ENCODE measurements around the gene SYT15. TPM values are rescaled to one million over a fixed set of nuclear protein-coding genes. Genes with fewer than 3 reads are reported as not detected.
"Not testable (repeated sequence)": the region's sequence is repeated elsewhere in the genome, so short reads cannot be mapped to it uniquely, and the experiment has no call there.

SYT15 gene
- polyA plus RNA-seq, 1 donor: 5.2 TPM

- DNase-seq (ENCODE audit: low read depth): no peak
Observed at GRCh38 chr10:46556515-46557318, 22.2 kb upstream of the SYT15 start, which contains the start of gene GPRIN2. TSS of gene GPRIN2 (minus strand) at chr10:46556658. CDS start at chr10:46550736, 5,922 bp downstream.

GRCh38 chr10:46557319-46558121, 21.4 kb upstream of the SYT15 start:
- no peak for DNase-seq (ENCODE audit: low read depth)

DNA sequence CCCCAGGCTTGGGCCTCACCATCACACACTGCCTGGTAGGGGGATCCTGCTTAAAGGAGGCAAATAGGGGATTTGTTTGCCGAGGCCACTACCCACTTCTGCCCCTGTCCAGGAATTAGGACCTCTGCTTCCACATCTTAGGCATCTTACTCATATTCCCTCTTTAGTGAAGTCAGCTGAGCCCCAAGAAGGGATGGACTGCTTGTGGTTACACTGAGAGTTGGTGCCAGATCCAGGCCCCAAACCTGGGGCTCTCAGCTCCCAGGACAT, 20.9 kb upstream of the SYT15 start:
- DNase-seq (ENCODE audit: low read depth): no peak

- no peak for DNase-seq (ENCODE audit: low read depth)
Observed at GRCh38 chr10:46558392-46559185, 20.3 kb upstream of the SYT15 start.

DNA sequence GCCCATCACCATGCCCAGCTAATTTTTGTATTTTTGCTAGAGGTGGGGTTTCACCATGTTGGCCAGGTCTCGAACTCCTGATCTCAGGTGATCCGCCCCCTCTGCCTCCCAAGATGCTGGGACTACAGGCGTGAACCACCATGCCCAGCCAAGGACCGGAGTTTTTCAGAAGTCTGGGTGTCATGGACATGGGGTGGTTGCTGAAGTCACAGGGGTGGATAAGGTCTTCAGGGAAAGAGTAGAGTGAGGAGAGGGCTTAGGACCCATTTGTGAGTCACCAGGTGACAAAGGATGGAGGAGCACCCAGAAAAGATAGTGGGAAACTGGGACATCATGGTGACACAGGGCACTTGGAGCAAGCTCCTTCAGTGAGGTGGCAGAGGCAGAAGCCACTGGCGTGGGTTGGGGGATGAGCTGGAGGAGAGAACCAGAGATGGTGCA, 19.7 kb upstream of the SYT15 start:
- no peak for DNase-seq (ENCODE audit: low read depth)

DNA sequence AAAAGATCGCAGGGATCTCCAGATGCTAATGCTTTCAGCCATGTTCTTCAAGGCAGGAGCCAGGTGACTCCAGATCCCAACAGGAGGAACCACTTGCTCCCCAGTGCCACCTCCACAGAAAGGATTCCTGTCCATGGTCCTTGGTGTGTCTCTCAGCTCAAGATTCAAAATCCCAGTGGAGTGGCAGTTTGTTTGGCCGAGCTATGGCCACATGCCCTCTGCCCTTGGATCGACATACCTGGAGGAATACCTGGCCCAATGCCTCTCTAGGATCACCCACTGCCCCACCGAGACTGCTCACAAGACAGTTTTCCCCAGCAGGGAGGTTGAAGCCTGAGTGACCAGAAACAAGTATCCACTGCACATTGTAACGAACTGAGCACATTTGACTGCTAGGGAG, 18.5 kb upstream of the SYT15 start:
- DNase-seq (ENCODE audit: low read depth): no peak

GRCh38 chr10:46560952-46561351, 18.0 kb upstream of the SYT15 start:
- no peak for DNase-seq (ENCODE audit: low read depth)

DNA sequence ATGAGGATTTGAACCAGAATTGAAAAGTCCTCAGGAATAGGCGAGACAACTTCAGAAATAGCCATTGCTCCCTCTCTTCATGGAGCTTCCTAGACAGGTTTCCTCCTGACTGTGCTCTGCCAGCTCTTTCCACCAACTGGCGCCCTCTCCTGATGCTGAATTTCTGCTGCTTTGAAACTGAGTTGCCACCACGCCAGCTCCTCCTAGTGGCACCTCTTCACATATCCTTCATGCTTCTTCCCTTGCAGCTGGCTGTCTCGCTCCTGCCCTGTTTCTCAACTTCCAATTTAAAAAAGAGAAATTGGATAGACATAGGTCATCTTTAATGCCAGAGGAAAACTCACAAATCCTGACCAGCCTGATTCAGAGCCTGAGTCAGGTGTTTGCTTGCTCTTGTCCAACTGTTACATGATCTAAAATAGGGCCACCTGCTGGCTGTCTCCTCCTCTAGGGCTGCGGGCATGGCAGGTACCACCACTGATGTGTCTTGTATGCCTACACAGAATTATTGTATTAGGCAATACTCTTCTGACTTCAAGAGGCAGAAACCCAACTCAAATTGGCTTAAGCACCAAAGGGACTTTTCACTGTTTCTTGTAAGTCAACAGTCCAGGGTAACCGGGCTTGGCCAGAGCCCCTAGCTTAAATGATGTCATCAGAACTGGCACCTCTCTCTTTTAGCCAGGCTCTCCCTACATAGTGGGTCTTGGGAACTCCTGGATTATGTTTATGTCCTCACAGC, 13.2 kb upstream of the SYT15 start:
- DNase-seq (ENCODE audit: low read depth): peak; percentile 31

DNA sequence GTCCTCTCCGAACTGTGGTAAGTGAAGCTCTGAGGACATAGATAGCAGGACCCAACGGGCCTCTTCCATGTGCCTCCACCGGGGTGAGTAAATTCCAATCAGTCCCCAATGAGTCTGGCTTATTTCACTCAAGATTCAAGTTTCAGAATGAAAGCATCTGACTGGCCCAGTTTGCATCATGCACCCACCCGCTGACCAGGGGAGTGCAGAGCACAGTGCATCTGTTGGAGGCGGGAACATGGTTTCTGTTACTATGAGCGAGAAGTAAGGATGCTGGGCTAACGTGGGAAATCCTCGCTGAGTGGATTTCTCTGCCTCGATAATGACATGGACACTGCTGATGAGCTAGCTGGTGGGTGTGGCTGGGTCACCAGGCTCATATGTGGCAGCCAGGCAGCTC, 11.8 kb upstream of the SYT15 start:
- DNase-seq (ENCODE audit: low read depth): not testable (repeated sequence)

GRCh38 chr10:46570655-46571054, 8.3 kb upstream of the SYT15 start:
- not testable (repeated sequence) for DNase-seq (ENCODE audit: low read depth)

- not testable (repeated sequence) for DNase-seq (ENCODE audit: low read depth)
Observed at GRCh38 chr10:46572765-46573164, 6.2 kb upstream of the SYT15 start.

DNA sequence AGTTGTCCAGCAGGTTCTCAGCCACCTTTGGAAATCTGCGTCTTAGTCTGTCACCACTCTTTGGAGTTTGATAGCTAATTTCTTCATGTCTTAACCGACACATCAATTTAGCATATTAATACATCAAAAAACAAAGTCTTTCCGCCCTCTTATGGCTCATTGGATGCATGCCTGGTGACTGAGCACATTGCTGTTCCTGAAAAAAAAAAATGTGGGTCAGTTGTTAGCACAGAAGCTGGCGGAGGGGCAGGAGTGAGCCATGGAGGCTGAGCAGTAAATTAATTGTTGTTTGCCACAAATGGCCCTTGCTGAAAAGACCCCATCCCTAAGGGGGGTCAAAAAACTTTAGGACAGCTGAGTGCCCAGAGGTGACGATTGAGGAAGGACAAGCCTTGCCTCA, 5.6 kb upstream of the SYT15 start:
- DNase-seq (ENCODE audit: low read depth): not testable (repeated sequence)

DNA sequence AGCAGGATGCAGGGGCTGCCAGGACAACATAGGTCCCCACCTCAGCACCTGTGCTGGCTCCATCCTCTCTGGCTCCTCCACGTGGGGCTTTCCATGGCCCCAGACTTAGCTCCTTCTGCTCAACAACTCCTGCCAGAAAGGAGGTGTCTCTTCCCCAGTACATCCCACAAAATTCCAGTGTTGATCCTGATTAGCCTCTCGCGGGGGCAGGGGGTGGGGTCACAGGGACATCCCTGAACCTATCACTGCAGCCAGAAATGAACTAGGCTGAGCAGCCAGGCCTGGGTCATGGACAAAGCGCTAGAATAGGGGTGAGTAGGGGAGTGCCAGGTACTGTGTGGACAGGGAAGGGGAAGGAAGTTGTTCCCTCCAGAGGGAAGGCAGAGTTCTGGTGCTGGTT, 5.0 kb upstream of the SYT15 start:
- DNase-seq (ENCODE audit: low read depth): not testable (repeated sequence)

DNA sequence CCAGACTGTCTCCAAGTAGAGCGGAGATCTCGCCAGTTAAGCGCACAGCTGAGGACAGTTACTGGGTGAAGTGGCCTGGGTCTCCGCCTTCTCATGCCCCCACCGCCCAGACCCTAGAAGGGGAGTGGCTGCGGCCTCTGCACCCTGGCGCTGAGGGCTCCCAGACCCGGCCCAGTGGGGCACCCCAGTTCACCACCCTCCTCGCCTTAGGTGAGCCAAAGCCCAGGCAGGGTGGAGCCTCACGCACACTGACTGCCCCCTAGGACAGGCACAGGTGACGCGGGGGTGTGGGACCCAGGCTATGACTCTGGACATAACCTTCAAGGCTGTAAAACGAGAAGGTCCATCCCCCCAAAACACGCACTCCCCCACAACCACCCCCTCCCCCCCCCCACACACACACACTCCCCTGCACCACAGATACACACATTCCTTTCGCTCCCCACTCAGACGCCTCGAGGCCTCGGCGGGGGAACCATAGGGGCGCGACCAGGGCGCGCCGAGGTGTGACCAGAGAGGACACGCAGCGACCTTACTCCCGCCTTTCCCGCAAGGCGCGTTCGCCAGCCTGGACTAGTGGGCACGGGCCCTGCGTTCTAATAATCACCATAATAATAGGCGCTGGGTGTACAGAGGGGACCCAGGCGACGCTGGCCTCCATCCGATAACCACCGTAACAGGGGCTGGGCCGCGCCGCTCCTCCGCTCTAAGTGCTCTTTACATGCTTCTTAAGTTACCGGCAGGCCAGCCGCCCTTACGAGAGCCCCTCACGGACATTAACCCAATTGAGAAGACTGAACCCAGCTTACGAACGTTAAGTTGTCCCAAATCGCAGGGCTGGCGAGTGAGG, 1.1 kb upstream of the SYT15 start:
- DNase-seq (ENCODE audit: low read depth): not testable (repeated sequence)

- DNase-seq (ENCODE audit: low read depth): not testable (repeated sequence)
Observed at GRCh38 chr10:46579378-46579777, 450 bp downstream of the SYT15 start.

- not testable (repeated sequence) for DNase-seq (ENCODE audit: low read depth)
Observed at GRCh38 chr10:46581997-46582396, 3.1 kb downstream of the SYT15 start.

DNA sequence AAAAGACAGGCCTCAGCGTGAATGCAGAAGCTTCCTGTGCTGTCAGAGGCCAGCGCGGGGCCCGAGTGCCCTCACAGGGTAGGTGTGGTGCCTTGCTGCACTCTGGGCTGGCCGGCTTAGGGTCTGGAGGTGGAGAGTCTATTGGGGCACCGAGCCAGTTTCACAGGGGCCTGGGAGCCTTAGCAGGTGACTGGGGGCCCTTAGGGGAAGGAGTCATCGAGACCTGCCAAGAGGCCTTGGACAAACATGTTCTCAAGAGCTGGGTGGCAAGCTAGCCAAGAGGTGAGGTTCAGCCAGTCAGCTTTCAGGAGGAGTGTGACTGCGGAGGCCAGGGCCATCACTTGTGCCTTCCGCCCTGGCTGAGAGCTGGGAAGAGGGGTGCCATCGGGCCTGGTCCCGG, 3.6 kb downstream of the SYT15 start:
- DNase-seq (ENCODE audit: low read depth): not testable (repeated sequence)

DNA sequence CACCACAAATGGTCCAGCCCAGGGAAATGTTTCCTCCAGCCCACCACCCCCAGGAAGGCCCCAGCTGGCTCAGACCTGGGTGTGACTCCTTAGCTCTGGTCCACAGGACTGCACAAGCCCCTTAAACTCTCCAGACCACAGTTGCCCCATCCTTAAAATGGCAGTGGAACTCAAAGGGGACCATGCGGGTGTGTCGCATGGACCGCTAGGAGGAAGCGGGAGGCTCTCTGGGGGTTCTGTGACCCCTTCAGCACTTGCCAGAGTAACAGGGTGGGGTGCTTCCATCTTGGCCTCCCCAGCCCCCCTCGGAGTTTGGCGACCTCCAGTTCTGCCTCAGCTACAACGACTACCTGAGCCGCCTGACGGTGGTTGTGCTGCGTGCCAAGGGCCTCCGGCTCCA, 5.3 kb downstream of the SYT15 start:
- DNase-seq (ENCODE audit: low read depth): not testable (repeated sequence)

DNA sequence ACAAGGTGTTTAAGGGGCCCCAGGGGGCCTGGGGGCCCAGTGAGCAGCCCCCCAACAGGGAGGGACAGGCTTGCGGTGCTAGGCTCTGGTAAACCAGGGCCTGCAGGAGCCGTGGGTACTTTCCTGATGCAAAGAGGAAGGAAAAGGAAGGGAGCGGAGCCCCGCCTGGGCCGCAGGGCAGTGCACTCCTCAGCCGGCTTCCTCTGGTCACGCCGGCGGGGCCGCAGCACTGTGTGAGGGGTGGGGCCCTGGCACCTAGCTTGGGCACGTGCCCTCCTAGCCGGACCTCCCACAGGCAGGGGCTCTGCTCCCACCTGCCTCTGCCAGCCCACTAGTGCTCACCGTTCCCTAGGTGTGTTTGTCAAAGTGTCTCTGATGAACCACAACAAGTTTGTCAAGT, 6.3 kb downstream of the SYT15 start:
- not testable (repeated sequence) for DNase-seq (ENCODE audit: low read depth)

- DNase-seq (ENCODE audit: low read depth): not testable (repeated sequence)
Observed at GRCh38 chr10:46587546-46587945, 8.6 kb downstream of the SYT15 start.

All from forelimb muscle (tissue), 1 donor.